T-helper 17 cell (primary cell): ENCODE results near the gene SOX6. TPM values are rescaled to one million over a fixed set of nuclear protein-coding genes. Genes with fewer than 3 reads are reported as not detected.

ENCODE experiments used
- ATAC-seq: fragments of 150-1000 bp; cut with Tn5 transposase; 2 replicates; pipeline ENCODE4 v1.10.0; 2021; ENCODE audit warnings: mild to moderate bottlenecking, moderate library complexity
- DNase-seq, 3 donors: peaks; one replicate each; pipeline versions ENCODE4 v3.0.0 to v3.0.0-alpha.2; 2020 to 2021
- H3K9me3 ChIP-seq: one replicate; pipeline ENCODE4 v1.7.0; 2013; ENCODE audit warnings: low read length, mild to moderate bottlenecking; ENCODE audit not compliant: control insufficient read depth, poor library complexity, severe bottlenecking
- H3K27ac Mint-ChIP-seq: one replicate; pipeline ENCODE4 v1.8.0; 2022; ENCODE audit warnings: mild to moderate bottlenecking, moderate library complexity, mixed read lengths
- H3K27me3 Mint-ChIP-seq: one replicate; pipeline ENCODE4 v1.8.0; 2022; ENCODE audit warnings: mixed read lengths
- H3K36me3 Mint-ChIP-seq: one replicate; pipeline ENCODE4 v1.8.0; 2022; ENCODE audit warnings: low read depth, mixed read lengths
- H3K4me1 Mint-ChIP-seq: one replicate; pipeline ENCODE4 v1.8.0; 2022; ENCODE audit warnings: mild to moderate bottlenecking, mixed read lengths
- H3K4me3 Mint-ChIP-seq: one replicate; pipeline ENCODE4 v1.8.0; 2022; ENCODE audit warnings: mild to moderate bottlenecking, moderate library complexity, mixed read lengths
- total RNA-seq, 4 donors: library from RNA in 2 of 4; stranded (reverse) in 2 of 4; gene quantifications; one replicate each; pipeline ENCODE4 v1.2.3 and lab custom pipeline; 2022 to 2026

The SOX6 gene
- total RNA-seq, 2 donors from 2014 or later = 0.10 TPM; not detected in 1

DNA sequence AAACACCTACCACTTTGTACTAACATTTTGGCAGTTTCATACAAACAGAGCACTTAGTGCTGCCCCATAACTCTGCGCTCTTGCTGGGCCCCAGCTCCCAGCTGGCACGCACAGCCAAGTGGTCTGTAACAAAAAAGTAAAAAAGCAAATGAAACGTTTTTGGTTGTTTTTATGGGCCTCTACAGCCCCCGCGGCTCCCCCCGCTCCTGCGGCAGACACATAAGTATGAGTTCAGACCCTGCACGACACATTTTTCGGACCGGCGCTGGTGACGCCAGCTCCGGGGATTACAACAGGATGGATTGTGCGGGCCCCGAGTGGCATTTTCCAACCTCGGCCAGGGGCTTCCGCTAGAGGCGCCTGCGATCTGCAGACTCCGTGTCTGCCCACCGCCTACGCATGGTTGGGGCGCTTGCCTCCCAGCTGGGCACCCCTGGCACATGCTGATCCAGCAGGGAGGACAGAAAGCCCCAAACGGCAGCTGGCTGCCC lies 418.2 kb downstream of the SOX6 start:
- Mint-ChIP-seq H3K27ac (no peak overlapping the region), H3K36me3 (no peaks in the 10 kb centered on the region), H3K27me3 (no peaks in the 10 kb centered on the region), H3K4me3 (no peak overlapping the region), H3K4me1 (no peaks in the 10 kb centered on the region)
- ATAC-seq (no peak), DNase-seq (no peak)
- no peaks in the 10 kb centered on the region for H3K9me3 ChIP-seq

DNA sequence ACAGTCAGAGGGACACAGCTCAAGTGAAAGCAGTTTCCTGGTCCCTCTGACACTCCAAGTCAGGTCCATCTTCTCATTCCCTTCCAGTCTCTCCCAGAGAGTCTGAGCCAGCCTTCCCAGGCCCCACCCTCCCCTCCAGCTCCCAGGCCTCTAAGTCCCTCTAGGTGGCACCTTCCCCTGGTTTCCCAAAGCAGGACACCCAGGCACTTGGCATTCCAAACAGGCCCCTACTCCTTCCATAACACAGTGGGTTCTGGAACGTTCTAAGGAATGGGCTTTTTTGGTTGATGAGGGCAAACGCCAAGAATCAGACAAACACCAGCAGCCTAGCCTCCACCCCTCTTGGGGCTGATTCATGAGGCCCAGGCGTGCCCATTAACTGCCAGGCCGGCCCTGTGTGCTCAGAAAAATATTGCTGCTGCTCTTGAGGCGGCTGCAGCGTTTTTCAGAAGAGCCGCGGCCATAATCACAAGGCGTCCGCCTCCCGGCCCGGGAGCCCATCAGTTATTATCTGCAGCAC lies 418.7 kb downstream of the SOX6 start:
- no peak for DNase-seq
- ATAC-seq = no peak
- Mint-ChIP-seq H3K4me1 (no peaks in the 10 kb centered on the region), H3K36me3 (no peaks in the 10 kb centered on the region), H3K27me3 (no peaks in the 10 kb centered on the region), H3K4me3 (no peak overlapping the region), H3K27ac (no peak overlapping the region)
- no peaks in the 10 kb centered on the region for H3K9me3 ChIP-seq

DNA sequence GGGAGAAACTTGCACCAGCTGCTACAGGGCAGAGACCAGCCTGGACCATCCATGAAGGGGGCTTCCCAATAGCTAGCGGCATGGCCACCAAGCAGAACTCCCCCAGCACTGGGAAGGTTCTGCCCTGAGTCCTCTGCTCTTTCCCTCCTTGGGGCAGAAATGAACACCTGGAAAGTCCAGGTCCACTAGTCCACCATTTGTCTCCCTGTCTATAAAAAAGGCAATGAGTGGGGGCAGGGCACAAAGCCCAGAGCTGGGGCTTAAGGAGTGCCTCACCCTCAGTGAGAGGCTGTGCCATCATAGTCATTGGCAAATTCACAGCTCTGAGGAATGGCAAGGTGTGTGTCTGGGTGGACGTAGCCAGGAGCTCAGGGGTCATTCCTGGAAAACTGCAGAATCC lies 420.3 kb downstream of the SOX6 start:
- no peaks in the 10 kb centered on the region for H3K36me3 Mint-ChIP-seq
- H3K27ac Mint-ChIP-seq = no peak overlapping the region
- H3K4me1 Mint-ChIP-seq = no peaks in the 10 kb centered on the region
- no peak overlapping the region for H3K4me3 Mint-ChIP-seq
- no peak for ATAC-seq
- no peak for DNase-seq
- no peaks in the 10 kb centered on the region for H3K9me3 ChIP-seq
- H3K27me3 Mint-ChIP-seq = no peaks in the 10 kb centered on the region

GRCh38 chr11:15935373-15935772 lies 421.0 kb downstream of the SOX6 start:
- no peaks in the 10 kb centered on the region for H3K36me3 Mint-ChIP-seq
- no peaks in the 10 kb centered on the region for H3K4me1 Mint-ChIP-seq
- no peaks in the 10 kb centered on the region for H3K9me3 ChIP-seq
- no peak overlapping the region for H3K27ac Mint-ChIP-seq
- DNase-seq (no peak), ATAC-seq (no peak)
- H3K27me3 Mint-ChIP-seq = no peaks in the 10 kb centered on the region
- H3K4me3 Mint-ChIP-seq = no peak overlapping the region

DNA sequence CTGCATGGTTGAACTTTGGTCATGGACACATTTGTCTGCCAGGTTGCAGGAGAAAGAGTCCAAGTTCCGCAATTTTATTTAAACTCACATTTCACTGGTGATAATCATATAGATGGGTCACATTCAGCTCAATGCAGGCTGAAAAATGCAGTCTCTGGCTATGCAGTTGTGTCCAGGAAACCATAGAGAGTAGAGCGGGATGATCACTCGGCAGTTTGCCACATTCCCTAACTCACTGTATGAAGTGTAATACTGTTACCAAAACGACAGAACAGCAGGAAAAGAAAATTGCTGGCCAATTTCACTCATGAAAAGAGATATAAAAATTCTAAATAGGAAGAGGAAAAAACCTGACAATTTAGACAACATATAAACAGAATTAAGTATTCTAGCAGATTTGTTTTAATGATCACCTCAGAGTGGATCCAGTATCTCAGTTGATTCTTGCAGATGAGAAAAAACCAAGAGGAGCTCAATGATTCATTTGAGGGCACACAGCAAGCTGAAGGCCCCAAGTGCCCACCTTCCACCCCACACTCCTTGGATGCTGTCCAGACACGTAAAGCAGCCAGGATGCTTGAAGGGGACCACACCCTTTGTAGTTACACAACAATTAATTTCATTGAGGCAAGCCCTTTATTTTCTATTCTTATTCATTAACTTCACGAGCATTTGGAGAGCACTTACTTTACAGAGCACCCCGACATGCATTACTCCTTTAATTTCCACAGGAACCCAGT lies 422.3 kb downstream of the SOX6 start:
- no peak for ATAC-seq
- no peak for DNase-seq
- H3K9me3 ChIP-seq = no peaks in the 10 kb centered on the region
- no peaks in the 10 kb centered on the region for H3K36me3 Mint-ChIP-seq
- H3K4me1 Mint-ChIP-seq = no peaks in the 10 kb centered on the region
- H3K27me3 Mint-ChIP-seq = no peaks in the 10 kb centered on the region
- no peak overlapping the region for H3K4me3 Mint-ChIP-seq
- no peak overlapping the region for H3K27ac Mint-ChIP-seq

DNA sequence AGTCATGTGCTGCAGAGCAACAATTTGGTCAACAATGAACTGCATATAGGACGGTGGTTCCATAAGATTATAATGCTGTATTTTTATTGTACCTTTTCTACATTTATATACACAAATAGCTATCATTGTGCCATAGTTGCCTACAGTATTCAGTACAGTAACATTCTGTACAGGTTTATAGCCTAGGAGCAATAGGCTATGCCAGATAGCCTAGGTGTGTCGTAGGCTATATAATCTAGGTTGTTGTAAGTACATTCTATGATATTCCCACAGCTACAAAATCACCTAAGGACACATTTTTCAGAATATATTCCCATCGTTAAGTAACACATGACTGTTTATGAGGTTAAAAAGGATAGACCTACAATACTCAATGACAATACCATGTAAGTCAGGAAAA lies 423.9 kb downstream of the SOX6 start:
- Mint-ChIP-seq H3K27me3 (no peaks in the 10 kb centered on the region), H3K4me1 (no peaks in the 10 kb centered on the region), H3K4me3 (no peak overlapping the region), H3K27ac (no peak overlapping the region), H3K36me3 (no peaks in the 10 kb centered on the region)
- ATAC-seq (no peak), DNase-seq (no peak)
- no peaks in the 10 kb centered on the region for H3K9me3 ChIP-seq

DNA sequence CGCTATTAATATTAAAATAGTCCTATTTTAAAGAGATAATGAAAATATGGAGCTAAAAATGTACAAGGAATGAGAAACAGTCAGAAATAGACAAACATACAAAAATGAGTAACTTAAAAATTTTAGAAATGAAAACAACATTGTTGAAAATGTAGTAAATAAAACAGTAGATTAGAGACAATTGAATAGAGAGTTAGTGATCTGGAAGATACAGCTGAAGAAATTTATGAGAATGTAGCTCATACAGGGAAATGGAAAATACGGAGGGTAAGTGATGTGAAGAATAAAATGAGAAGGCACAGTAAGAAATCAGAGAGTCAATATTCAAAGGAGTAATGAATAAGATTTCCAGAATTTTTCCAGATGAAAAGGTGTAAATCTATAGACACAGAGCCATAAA lies 424.8 kb downstream of the SOX6 start:
- Mint-ChIP-seq H3K36me3 (no peaks in the 10 kb centered on the region), H3K4me3 (no peak overlapping the region), H3K27ac (no peak overlapping the region), H3K4me1 (no peaks in the 10 kb centered on the region), H3K27me3 (no peaks in the 10 kb centered on the region)
- DNase-seq (no peak), ATAC-seq (no peak)
- no peaks in the 10 kb centered on the region for H3K9me3 ChIP-seq

- Mint-ChIP-seq H3K36me3 (no peaks in the 10 kb centered on the region), H3K4me1 (no peaks in the 10 kb centered on the region), H3K27ac (no peak overlapping the region)
These were observed 425.8 kb downstream of the SOX6 start for GRCh38 chr11:15930442-15931025.

DNA sequence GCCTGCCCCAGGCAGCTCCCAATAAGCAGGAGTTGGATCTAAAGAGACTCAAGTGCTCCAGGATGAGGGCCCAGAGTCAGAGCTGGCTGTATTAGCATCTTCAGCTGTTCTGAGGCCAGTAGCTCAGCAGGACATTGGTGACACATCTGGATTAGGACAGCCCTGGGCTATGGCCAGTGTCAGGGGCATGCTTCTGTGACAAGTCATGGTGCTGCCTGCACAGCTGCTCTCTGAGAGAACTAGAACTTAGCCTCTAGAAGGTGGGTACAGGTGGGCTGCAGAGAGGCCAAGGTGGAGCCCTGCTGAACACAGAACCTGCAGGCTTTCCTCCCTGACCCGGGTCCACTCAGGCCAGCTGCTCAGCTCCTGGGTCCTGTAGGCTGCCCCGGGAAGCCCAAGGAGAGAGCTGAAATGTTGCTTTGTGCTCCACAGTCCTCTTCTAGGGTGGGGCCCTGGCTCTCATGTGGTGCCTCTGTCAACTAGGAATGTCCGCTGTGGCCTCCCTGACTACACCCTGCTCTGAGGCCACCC lies 426.9 kb downstream of the SOX6 start:
- DNase-seq (no peak), ATAC-seq (no peak)
- no peaks in the 10 kb centered on the region for H3K36me3 Mint-ChIP-seq
- H3K4me1 Mint-ChIP-seq = no peaks in the 10 kb centered on the region
- no peaks in the 10 kb centered on the region for H3K9me3 ChIP-seq
- H3K27ac Mint-ChIP-seq = no peak overlapping the region
- no peak overlapping the region for H3K4me3 Mint-ChIP-seq
- no peaks in the 10 kb centered on the region for H3K27me3 Mint-ChIP-seq

More at GRCh38 chr11:15930442-15931025, 425.8 kb downstream of the SOX6 start:
- no peaks in the 10 kb centered on the region for H3K27me3 Mint-ChIP-seq
- ATAC-seq (no peak), DNase-seq (no peak)
- H3K4me3 Mint-ChIP-seq = no peak overlapping the region
- H3K9me3 ChIP-seq = no peaks in the 10 kb centered on the region

- no peaks in the 10 kb centered on the region for H3K36me3 Mint-ChIP-seq
- no peak for DNase-seq
These were observed 428.5 kb downstream of the SOX6 start for GRCh38 chr11:15927864-15928217.

GRCh38 chr11:15927196-15927863 lies 429.0 kb downstream of the SOX6 start:
- no peak for DNase-seq
- H3K9me3 ChIP-seq = no peaks in the 10 kb centered on the region
- no peak for ATAC-seq
- no peaks in the 10 kb centered on the region for H3K27me3 Mint-ChIP-seq
- no peak overlapping the region for H3K4me3 Mint-ChIP-seq
- no peaks in the 10 kb centered on the region for H3K36me3 Mint-ChIP-seq
- H3K27ac Mint-ChIP-seq = no peak overlapping the region
- no peaks in the 10 kb centered on the region for H3K4me1 Mint-ChIP-seq

More at GRCh38 chr11:15927864-15928217, 428.5 kb downstream of the SOX6 start:
- Mint-ChIP-seq H3K27me3 (no peaks in the 10 kb centered on the region), H3K4me1 (no peaks in the 10 kb centered on the region), H3K27ac (no peak overlapping the region), H3K4me3 (no peak overlapping the region)
- ATAC-seq = no peak
- H3K9me3 ChIP-seq = no peaks in the 10 kb centered on the region

DNA sequence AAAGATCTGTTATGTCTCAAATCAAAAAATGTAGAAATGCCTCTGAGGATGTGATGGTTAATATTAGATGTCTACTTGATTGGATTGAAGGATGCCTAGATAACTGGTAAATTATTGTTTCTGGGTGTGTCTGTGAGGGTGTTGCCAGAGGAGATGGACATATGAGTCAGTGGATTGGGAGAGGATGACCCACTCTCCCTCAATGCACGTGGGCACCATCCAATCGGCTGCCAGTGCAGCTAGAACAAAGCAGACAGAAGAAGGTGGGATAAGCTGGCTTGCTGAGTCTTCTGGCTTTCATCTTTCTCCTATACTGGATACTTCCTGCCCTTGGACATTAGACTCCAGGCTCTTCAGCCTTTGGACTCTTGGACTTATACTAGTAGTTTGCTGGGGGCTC lies 430.3 kb downstream of the SOX6 start:
- H3K36me3 Mint-ChIP-seq = peaks cover 2% of the 10 kb centered on the region
- no peaks in the 10 kb centered on the region for H3K4me1 Mint-ChIP-seq
- H3K9me3 ChIP-seq = no peaks in the 10 kb centered on the region
- H3K27ac Mint-ChIP-seq = no peak overlapping the region
- no peak for DNase-seq
- no peaks in the 10 kb centered on the region for H3K27me3 Mint-ChIP-seq
- no peak for ATAC-seq
- H3K4me3 Mint-ChIP-seq = no peak overlapping the region

DNA sequence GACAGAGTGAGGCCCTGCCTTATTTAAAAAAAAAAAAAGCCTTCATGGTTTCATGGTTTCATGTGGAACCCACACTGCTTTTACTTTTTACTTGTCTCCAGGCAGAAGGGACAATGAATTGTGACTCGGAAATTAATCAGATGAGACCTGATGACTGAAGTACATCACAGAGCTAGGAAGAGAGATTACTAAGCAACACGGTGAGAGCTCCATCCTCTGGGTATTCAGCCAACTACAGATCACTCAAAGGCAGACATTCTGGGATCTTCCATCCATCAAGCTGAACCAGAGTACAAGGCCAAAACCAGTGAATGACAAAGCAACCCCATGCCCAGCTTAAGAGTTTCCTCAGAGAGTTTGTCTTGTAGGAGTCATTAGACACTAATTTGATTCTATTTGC lies 433.2 kb downstream of the SOX6 start:
- H3K4me1 Mint-ChIP-seq = no peaks in the 10 kb centered on the region
- no peak for DNase-seq
- peaks cover 3% of the 10 kb centered on the region for H3K27me3 Mint-ChIP-seq
- H3K9me3 ChIP-seq = no peaks in the 10 kb centered on the region
- no peak overlapping the region for H3K27ac Mint-ChIP-seq
- H3K36me3 Mint-ChIP-seq = peaks cover 2% of the 10 kb centered on the region
- no peak overlapping the region for H3K4me3 Mint-ChIP-seq
- no peak for ATAC-seq
